K562 (cell line): ENCODE measurements around the gene AZU1. TPM values are rescaled to one million over a fixed set of nuclear protein-coding genes. Genes with fewer than 3 reads are reported as not detected.

ENCODE experiments used
- HDAC2 ChIP-seq: fragments of 450-650 bp; IDR thresholded peaks from 2 replicates; pipeline ENCODE4 v1.6.1; 2016; ENCODE audit warnings: mild to moderate bottlenecking
- MYBL2 ChIP-seq, 2 experiments: fragments of 450-650 bp in 1 of 2; sonication (generic) in 1 of 2; formaldehyde crosslinking in 1 of 2; IDR thresholded peaks; 2 replicates each; pipeline versions ENCODE4 v1.6.1 to v1.8.1; 2017 to 2022; ENCODE audit warnings: borderline replicate concordance in 1 of 2, inconsistent platforms in 1 of 2, low read depth in 1 of 2, mild to moderate bottlenecking in 1 of 2, missing genetic modification reagents in 1 of 2, moderate library complexity in 1 of 2
- NBN ChIP-seq: fragments of 450-650 bp; IDR thresholded peaks from 2 replicates; pipeline ENCODE4 v1.6.1; 2016; ENCODE audit warnings: low read depth, mild to moderate bottlenecking
- RBM25 ChIP-seq: fragments of 200-400 bp; formaldehyde crosslinking; IDR thresholded peaks from 2 replicates; pipeline ENCODE4 v1.6.1; 2018; ENCODE audit warnings: low read length, low read depth, moderate library complexity; ENCODE audit not compliant: severe bottlenecking
- TCF7 ChIP-seq: sonication (generic); IDR thresholded peaks from 2 replicates; pipeline ENCODE4 v1.6.1; 2016; ENCODE audit warnings: antibody characterized with exemption, borderline replicate concordance
- U2AF2 ChIP-seq: fragments of 200-400 bp; formaldehyde crosslinking; optimal IDR thresholded peaks from 2 replicates; pipeline ENCODE3; 2017; ENCODE audit warnings: low read depth, mild to moderate bottlenecking, low read length
- polyA plus RNA-seq, 8 experiments: library from polyadenylated mRNA; depleted of rRNA in 4 of 8; stranded (reverse) in 5 of 8; unstranded in 3 of 8; fragments of >200 nt; fragmentation: Nextera tagmentation in 2 of 8; fragmentation: Illumina TruSeq in 1 of 8; extraction: Ambion mirVana in 2 of 8; extraction: Trizol in 1 of 8; gene quantifications; 2 replicates each; pipeline versions ENCODE4 v1.2.1 to v1.2.3, GENCODE V29; 2011 to 2014; ENCODE audit warnings: inconsistent platforms in 1 of 8, missing spikeins in 1 of 8
- total RNA-seq, 7 experiments: library from RNA; depleted of rRNA in 6 of 7; stranded (reverse); fragments of >200 nt in 6 of 7; fragmentation: Illumina TruSeq in 2 of 7; extraction: Trizol in 2 of 7; gene quantifications; 2 replicates each; pipeline versions ENCODE4 v1.2.1 to v1.2.3, GENCODE V29; 2011 to 2021; ENCODE audit warnings: low replicate concordance in 1 of 7
- TF ChIP-seq, protein P1 (sequence below): fragments of 250-450 bp; sonication (Bioruptor Pico); IDR thresholded peaks from 2 replicates; pipeline ENCODE4 v1.4.0; 2020; ENCODE audit warnings: mild to moderate bottlenecking, moderate library complexity
- TF ChIP-seq, protein P2 (sequence below): fragments of 200-400 bp; formaldehyde crosslinking; IDR thresholded peaks from 2 replicates; pipeline ENCODE4 v1.6.1; 2017; ENCODE audit warnings: mild to moderate bottlenecking, low read depth, low read length, moderate library complexity
- TF ChIP-seq, protein P3 (sequence below): fragments of 250-450 bp; sonication (Bioruptor Pico); IDR thresholded peaks from 2 replicates; pipeline ENCODE4 v1.5.0; 2020; ENCODE audit warnings: mild to moderate bottlenecking, borderline replicate concordance
- TF ChIP-seq, protein P4 (sequence below), 2 experiments: fragments of 450-650 bp; IDR thresholded peaks; 2 replicates each; pipeline ENCODE4 v1.6.1; 2016; ENCODE audit warnings: mild to moderate bottlenecking in 2 of 2, borderline replicate concordance in 1 of 2, low read depth in 1 of 2, moderate library complexity in 1 of 2

The AZU1 gene
- total and polyA plus RNA-seq, 9 of the 15 experiments (the other 6 are each of a cell fraction or from before 2014, with no cell fraction given), result 0.29 to 1.9 (median 0.59) TPM; not detected in 3

DNA sequence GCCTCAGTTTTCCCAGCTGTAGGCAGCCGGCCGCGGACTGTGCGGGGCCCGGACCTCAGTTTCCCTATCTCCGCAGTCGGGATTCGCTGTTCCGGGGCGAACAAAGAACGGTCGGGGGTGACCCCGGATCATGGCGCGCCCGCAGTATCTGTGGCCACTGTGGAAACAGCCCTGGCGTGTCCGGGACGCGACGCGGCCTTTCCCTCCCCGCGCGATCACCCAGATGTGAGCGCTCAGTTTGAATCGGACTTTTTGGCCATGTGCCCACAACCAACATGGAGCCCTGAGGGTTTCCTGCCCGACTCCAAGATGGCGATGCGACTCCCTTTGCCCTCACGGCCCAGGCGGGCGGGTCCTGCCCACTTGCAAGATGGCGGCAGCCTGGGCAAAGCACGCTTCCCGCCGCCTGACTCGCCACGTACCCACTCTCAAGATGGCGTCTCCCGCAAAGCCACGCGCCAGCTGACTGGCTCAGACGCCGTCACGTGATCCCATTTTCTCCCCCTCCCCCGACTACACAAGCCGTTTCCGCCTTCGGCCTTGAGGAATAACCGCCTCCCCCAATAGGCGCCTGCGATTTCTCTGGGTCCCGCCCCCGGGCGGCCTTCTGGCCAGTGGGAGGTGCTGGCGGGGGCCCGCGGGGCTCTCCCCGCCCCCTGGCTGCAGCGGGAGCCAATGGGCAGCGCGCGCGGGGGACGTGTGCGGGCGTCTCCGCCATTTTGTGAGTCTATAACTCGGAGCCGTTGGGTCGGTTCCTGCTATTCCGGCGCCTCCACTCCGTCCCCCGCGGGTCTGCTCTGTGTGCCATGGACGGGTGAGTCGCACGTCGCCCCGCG lies 30.7 kb upstream of the AZU1 start, which contains the start of gene PTBP1 (continued):
- TF ChIP-seq, protein P1, sequence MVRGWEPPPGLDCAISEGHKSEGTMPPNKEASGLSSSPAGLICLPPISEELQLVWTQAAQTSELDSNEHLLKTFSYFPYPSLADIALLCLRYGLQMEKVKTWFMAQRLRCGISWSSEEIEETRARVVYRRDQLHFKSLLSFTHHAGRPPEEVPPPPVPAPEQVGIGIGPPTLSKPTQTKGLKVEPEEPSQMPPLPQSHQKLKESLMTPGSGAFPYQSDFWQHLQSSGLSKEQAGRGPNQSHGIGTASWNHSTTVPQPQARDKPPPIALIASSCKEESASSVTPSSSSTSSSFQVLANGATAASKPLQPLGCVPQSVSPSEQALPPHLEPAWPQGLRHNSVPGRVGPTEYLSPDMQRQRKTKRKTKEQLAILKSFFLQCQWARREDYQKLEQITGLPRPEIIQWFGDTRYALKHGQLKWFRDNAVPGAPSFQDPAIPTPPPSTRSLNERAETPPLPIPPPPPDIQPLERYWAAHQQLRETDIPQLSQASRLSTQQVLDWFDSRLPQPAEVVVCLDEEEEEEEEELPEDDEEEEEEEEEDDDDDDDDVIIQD, result no peak
- TF ChIP-seq, protein P2, sequence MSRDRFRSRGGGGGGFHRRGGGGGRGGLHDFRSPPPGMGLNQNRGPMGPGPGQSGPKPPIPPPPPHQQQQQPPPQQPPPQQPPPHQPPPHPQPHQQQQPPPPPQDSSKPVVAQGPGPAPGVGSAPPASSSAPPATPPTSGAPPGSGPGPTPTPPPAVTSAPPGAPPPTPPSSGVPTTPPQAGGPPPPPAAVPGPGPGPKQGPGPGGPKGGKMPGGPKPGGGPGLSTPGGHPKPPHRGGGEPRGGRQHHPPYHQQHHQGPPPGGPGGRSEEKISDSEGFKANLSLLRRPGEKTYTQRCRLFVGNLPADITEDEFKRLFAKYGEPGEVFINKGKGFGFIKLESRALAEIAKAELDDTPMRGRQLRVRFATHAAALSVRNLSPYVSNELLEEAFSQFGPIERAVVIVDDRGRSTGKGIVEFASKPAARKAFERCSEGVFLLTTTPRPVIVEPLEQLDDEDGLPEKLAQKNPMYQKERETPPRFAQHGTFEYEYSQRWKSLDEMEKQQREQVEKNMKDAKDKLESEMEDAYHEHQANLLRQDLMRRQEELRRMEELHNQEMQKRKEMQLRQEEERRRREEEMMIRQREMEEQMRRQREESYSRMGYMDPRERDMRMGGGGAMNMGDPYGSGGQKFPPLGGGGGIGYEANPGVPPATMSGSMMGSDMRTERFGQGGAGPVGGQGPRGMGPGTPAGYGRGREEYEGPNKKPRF, result no peak
- TF ChIP-seq U2AF2 (no peak), RBM25 (peak; percentile 99), NBN (no peak), MYBL2 (IDR thresholded peaks at IDR 0.05; ENCODE audit: low read depth) (peak; percentile 86), MYBL2 (CRISPR knock-in tag; IDR thresholded peaks at IDR 0.05; ENCODE audit: borderline replicate concordance) (no peak), TCF7 (peak; percentile 2; the same call in 1 of the 2 replicates), HDAC2 (0 out of 2 replicates have a peak, but pooled peaks have one; percentile 55)
- TF ChIP-seq, protein P3, sequence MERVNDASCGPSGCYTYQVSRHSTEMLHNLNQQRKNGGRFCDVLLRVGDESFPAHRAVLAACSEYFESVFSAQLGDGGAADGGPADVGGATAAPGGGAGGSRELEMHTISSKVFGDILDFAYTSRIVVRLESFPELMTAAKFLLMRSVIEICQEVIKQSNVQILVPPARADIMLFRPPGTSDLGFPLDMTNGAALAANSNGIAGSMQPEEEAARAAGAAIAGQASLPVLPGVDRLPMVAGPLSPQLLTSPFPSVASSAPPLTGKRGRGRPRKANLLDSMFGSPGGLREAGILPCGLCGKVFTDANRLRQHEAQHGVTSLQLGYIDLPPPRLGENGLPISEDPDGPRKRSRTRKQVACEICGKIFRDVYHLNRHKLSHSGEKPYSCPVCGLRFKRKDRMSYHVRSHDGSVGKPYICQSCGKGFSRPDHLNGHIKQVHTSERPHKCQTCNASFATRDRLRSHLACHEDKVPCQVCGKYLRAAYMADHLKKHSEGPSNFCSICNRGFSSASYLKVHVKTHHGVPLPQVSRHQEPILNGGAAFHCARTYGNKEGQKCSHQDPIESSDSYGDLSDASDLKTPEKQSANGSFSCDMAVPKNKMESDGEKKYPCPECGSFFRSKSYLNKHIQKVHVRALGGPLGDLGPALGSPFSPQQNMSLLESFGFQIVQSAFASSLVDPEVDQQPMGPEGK (CRISPR knock-in tag), result no peak
- TF ChIP-seq, protein P4, sequence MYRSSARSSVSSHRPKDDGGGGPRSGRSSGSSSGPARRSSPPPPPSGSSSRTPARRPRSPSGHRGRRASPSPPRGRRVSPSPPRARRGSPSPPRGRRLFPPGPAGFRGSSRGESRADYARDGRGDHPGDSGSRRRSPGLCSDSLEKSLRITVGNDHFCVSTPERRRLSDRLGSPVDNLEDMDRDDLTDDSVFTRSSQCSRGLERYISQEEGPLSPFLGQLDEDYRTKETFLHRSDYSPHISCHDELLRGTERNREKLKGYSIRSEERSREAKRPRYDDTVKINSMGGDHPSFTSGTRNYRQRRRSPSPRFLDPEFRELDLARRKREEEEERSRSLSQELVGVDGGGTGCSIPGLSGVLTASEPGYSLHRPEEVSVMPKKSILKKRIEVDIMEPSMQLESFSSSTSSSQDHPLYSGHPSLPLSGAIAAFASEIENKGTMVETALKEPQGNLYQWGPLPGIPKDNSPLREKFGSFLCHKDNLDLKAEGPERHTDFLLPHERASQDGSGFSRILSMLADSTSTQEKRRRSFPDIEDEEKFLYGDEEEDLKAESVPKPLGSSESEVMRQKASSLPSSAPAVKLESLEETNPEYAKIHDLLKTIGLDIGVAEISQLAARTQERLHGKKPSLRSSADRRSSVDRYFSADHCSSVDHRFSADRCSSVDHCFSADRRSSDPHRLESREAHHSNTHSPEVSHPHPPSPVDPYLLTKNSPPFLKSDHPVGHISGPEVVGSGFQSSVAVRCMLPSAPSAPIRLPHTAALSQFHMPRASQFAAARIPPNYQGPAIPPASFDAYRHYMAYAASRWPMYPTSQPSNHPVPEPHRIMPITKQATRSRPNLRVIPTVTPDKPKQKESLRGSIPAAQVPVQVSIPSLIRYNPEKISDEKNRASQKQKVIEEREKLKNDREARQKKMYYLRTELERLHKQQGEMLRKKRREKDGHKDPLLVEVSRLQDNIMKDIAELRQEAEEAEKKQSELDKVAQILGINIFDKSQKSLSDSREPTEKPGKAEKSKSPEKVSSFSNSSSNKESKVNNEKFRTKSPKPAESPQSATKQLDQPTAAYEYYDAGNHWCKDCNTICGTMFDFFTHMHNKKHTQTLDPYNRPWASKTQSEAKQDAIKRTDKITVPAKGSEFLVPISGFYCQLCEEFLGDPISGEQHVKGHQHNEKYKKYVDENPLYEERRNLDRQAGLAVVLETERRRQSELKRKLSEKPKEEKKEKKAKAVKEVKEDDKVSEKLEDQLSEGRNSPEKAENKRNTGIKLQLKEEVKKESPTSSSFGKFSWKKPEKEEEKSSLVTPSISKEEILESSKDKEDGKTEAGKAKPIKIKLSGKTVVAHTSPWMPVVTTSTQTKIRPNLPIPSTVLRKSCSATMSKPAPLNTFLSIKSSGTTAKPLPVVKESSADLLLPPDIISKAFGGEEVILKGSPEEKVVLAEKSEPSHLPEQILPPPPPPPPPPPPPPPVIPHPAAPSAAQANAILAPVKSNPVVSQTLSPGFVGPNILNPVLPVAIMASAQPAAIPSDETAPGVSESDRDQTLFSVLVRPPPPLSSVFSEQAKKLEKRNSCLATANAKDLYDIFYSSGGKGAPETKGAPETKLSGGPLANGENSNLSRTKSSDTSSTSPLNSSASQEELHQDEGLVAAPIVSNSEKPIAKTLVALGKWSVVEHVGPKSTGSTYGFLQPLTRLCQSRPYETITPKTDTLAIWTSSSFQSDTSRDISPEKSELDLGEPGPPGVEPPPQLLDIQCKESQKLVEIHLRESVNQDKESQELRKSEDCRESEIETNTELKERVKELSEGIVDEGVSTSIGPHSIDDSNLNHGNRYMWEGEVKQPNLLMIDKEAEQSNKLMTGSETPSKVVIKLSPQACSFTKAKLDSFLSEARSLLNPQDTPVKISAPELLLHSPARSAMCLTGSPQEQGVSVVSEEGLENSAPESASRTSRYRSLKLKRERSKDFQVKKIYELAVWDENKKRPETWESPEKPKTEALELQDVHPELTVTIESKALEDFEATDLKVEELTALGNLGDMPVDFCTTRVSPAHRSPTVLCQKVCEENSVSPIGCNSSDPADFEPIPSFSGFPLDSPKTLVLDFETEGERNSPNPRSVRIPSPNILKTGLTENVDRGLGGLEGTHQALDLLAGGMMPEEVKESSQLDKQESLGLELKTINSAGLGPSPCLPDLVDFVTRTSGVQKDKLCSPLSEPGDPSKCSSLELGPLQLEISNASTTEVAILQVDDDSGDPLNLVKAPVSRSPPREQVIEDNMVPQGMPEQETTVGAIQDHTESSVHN (IDR thresholded peaks at IDR 0.05; ENCODE audit: borderline replicate concordance in 1 of 2, low read depth in 1 of 2), result no peak
